C1 segment of cervical spinal cord (tissue), 14 donors: ENCODE measurements around the gene SLC4A4.

Experiments used
- DNase-seq, 14 donors: peaks; one replicate each; lab custom pipeline; 2025; lab: John Stamatoyannopoulos, UW

Gene SLC4A4

DNA sequence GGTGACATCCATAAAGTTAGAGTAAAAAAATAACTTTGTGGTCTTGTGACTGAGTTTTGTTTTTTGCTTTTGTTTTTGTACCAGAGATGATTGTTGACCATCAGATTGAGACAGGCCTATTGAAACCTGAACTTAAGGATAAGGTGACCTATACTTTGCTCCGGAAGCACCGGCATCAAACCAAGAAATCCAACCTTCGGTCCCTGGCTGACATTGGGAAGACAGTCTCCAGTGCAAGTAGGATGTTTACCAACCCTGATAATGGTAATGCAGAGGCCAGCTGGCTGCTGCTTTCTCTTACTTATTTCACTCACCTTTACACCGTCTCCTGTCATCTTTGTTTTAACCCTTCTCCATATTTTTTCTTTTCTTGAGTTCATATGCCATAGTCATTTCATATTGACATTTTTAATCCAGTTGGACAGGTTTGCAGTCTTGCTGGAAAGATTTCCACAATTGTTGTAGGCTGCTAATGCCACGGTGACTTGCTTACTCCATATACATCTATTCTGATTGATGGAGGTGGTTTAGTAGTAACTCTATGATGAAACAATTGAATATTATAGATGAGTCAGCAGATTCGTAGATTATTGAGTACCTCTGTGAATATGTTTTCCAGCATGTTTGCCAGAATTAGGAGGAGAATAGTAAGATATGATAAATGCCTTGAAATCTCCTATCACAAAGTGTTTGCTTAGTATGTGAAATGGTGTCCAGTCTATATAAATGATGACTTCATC, 18.3 kb downstream of the SLC4A4 start:
- no peak for DNase-seq

DNA sequence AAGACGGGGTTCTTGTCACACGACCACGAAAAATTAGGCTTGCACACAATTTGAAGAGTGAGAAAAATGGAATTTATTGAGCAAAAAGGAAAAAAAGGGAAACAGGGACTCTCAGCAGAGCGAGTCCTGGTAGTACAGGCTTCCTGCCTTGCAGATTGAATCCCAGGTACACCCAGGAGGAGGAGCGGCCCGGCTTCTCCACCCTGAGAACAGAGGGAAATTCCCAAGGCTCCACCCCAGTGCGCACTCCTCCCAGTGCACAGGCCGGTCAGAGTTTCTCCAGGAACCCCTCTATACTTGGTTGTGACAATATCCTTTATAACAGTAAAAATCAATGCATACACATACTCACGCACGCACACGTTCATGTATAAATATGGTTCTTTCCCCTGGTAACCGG, 22.0 kb downstream of the SLC4A4 start:
- no peak for DNase-seq

DNA sequence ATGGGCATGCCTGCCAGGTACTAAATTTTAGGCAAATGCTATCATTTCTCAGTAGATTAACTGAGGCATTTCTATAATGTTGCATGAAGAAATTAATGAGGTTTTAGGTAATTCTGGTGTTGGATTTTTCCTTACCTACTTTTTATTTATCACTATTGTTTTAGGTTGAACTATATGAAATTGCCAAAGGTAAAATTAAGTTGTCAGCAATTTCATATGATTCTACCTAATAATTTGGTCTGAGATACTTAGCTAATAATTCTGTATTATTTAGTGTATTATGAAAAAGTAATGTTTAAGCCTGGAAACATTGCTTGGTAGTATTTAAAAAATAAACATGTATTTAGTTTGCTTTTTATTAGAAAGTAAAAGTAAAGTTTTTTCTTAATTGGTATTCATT, 22.7 kb downstream of the SLC4A4 start:
- DNase-seq, result no peak

GRCh38 chr4:71366766-71367165, 27.9 kb downstream of the SLC4A4 start:
- peak in 2 of 14 donors; percentile 11 to 88 for DNase-seq

DNA sequence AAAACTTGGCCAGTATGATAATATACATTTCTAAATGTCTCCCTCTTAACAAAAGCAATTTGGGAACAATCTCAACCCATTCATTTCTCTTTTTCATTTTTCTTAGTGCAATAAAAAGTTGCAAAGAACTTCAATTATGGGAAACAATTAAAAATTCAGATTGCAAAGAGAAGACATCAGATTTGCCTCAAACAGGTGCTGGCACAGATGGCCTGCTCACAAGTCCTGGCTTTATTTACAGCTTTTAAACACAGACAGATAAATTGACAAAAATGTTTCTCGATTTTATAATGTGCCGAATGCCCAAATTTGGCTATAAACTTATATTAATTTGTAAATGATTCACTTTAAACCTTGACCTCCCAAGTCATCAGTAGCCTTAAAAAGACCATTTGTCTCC, 28.7 kb downstream of the SLC4A4 start:
- peak in 1 of 14 donors; percentile 69 for DNase-seq

GRCh38 chr4:71368906-71369305, 30.1 kb downstream of the SLC4A4 start:
- no peak for DNase-seq

- no peak for DNase-seq
Measured at GRCh38 chr4:71369536-71369935, 30.7 kb downstream of the SLC4A4 start.

DNA sequence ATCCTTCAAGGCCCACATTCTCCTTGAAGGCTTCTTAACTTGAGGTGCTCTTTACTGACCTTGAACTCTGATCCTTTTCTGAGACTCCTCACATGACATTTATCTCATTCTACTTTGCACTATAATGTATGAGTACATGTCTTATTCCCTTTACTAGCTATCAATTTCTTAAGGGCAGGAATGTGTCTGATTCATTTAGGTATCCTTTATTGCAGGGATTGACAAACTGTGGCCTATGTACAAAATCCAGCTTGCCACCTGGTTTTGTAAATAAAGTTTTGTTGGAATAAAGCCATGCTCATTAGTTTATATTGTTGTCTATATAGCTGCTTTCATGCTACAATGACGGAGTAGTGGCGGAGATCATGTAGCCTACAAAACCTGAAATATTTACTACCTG, 36.7 kb downstream of the SLC4A4 start:
- DNase-seq, result no peak

- DNase-seq, result no peak
Measured at GRCh38 chr4:71377561-71377960, 38.7 kb downstream of the SLC4A4 start.

DNA sequence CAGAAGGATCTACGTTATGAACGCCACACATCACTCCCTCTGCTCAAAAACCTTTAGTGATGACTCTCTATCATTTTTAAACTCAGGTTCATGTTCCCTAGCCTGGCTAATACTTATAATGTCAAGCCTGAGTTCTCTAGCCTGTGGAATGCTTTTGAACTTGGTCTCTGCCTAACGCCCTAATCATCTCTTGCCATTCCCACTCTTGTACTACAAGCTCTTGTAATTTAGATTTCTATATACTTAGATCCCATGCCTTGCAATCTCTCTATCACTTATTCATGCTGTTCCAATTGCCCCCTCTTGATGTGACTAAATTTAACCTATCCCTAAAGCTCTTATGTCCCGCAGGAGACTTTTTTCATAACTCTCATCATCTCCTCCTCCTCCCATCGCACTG, 40.3 kb downstream of the SLC4A4 start:
- no peak for DNase-seq

DNA sequence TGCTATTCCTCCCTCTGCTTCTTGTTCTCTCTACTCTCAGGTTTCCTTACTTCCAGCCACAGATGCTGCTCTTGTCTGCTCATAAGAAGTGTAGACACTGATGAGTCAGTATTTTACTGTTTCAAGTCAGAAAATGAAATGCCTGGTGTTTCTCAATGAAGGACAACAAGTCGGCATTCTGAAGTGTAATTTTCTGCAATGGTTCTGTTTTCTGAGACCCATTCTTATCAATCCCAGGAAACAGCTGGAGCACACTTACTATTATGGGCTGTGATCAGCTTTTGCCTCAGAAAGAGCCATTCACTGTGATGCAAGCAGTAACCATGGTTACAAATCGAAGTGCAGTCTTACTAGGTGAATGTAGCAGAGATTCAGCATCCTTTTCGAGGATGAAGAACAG, 42.0 kb downstream of the SLC4A4 start:
- no peak for DNase-seq

DNA sequence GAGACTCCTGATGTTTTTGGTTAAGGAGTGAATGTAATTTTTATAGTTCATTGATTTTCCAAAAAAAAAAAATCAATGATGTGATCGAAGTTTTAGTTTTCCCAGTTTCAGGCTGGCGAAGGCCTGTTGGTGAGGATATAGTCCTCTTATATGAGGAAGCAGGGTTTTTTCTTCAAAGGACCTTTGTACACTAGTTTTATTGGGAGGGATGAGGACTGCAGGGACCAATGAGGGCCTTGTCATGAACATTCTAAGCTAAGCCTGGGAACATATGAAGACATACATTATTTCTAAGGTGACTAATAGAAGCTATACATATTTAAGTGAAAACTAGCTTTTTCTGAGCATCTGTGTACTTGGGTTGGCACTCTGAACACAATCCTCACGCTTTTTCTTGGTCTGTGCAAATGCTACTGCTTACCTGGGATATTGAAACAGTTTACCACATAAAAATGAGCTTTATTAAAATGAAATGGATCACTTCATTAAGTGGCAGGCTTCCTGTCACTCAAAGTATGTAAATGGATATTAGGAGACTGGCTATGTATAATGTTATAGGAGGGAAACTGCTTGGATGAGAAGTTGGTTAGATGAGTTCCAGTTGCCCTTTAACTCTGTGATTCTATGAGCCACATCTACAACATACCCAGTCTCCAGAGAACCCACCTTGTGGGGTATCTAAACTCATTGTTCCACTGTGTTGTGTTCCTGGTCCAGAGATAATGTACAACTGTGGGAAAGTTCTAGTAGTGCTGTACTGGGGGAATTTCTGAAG, 43.5 kb downstream of the SLC4A4 start:
- DNase-seq, result no peak

- no peak for DNase-seq
Measured at GRCh38 chr4:71382900-71383560, 44.2 kb downstream of the SLC4A4 start.

DNA sequence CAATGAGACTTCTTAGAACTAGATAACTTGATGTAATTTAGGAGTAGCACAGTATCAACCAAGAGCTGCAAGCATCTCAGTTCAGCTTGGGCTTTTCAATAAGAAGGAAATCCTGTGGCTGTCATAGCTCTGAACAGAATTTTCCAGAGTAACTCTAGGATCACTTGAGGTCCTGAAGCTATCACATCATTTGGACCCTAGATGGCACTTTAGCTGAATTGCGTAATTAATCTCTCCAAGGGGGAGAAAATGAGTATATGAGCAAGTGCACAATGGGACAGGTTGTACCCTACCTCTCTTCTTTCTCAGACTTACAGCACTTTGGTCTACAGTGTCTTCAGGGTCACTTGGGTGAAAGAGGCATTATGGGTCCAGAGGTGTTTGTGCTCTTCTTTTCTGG, 45.2 kb downstream of the SLC4A4 start:
- DNase-seq, result no peak

GRCh38 chr4:71389149-71389827, 50.5 kb downstream of the SLC4A4 start:
- no peak for DNase-seq

GRCh38 chr4:71392109-71392508, 53.3 kb downstream of the SLC4A4 start:
- DNase-seq, result no peak

- no peak for DNase-seq
Measured at GRCh38 chr4:71396382-71396781, 57.6 kb downstream of the SLC4A4 start.

GRCh38 chr4:71400810-71401209, 62.0 kb downstream of the SLC4A4 start:
- peak in 1 of 14 donors; percentile 19 for DNase-seq

DNA sequence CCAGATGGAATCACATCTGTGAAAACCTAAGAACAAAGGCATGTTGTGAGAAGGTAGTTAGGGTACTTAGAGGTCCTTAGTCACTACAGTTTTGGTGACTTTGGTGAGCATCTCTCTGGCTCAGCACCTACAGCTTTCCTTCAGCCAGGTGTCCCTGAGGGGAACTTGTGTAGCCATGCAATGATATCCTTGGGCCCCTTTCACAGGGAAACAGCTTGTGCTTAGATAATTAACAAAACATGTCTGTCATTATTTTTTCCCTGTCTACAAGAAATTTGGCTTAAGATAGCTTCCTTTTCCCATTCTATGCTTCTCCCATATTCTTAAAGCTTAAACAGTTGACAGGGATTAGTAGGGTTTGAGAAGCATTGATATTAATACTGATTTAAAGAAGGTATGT, 63.8 kb downstream of the SLC4A4 start:
- DNase-seq, result no peak

- no peak for DNase-seq
Measured at GRCh38 chr4:71404049-71404448, 65.2 kb downstream of the SLC4A4 start.

GRCh38 chr4:71405791-71406190, 67.0 kb downstream of the SLC4A4 start:
- peak in 1 of 14 donors; percentile 9 for DNase-seq

GRCh38 chr4:71406459-71406963, 67.7 kb downstream of the SLC4A4 start:
- DNase-seq, result no peak
